ENCODE measurements around the gene NCAM1.

DNA sequence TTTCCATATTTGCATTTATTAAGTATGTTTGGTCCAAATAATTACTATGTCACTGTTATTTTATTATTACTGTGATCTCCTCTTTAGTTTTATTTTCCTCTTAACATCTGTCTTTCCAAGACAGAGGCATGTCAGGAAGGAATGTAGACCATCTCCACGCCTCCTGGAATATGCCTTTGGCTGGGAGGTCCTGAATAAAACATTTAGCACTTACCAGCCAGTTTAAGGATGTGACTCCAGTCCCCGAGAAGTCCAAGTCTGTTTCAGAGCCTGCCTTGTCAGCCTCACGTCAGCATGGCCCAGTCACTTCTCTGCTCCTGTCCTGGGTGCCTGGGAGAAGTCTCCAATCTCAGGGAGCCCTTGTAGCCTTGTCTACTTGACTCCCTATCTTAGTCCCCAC lies 74.5 kb downstream of the NCAM1 start:
- TF ChIP-seq, protein P1, sequence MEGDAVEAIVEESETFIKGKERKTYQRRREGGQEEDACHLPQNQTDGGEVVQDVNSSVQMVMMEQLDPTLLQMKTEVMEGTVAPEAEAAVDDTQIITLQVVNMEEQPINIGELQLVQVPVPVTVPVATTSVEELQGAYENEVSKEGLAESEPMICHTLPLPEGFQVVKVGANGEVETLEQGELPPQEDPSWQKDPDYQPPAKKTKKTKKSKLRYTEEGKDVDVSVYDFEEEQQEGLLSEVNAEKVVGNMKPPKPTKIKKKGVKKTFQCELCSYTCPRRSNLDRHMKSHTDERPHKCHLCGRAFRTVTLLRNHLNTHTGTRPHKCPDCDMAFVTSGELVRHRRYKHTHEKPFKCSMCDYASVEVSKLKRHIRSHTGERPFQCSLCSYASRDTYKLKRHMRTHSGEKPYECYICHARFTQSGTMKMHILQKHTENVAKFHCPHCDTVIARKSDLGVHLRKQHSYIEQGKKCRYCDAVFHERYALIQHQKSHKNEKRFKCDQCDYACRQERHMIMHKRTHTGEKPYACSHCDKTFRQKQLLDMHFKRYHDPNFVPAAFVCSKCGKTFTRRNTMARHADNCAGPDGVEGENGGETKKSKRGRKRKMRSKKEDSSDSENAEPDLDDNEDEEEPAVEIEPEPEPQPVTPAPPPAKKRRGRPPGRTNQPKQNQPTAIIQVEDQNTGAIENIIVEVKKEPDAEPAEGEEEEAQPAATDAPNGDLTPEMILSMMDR (IDR thresholded peaks at IDR 0.05; ENCODE audit: extremely low read depth in 1 of 2, insufficient read depth in 1 of 2, low read depth in 1 of 2, low read length in 2 of 2): no peak
- TF ChIP-seq GATA2 (IDR thresholded peaks at IDR 0.05; ENCODE audit: insufficient read depth, insufficient read length, low read depth, low read length) (no peak), POLR2AphosphoS5 (IDR thresholded peaks at IDR 0.05; ENCODE audit: insufficient read depth, low read depth, low read length) (no peak)

Measured in endothelial cell of umbilical vein (primary cell).